Astrocyte (in vitro differentiated cells and primary cell): ENCODE measurements around the gene ESAM. TPM values are rescaled to one million over a fixed set of nuclear protein-coding genes. Genes with fewer than 3 reads are reported as not detected.
A peak's percentile ranks its signal among the peaks of the same experiment; 100 is the strongest.

Experiments
- DNase-seq: peaks from one replicate; pipeline ENCODE4 v3.0.0-alpha.2; 2010; ENCODE audit warnings: low read depth
- FAIRE-seq: peaks from 2 replicates; lab custom pipeline; 2011; peaks lifted over from hg19 to GRCh38; lab: Jason Lieb, UNC
- H2AFZ ChIP-seq: 2 replicates; pipeline ENCODE4 v1.6.0; 2012; ENCODE audit warnings: low read depth, low read length, inconsistent platforms
- H3K27ac ChIP-seq: 2 replicates; pipeline ENCODE4 v1.5.1; 2011; ENCODE audit warnings: low read depth, low read length, inconsistent platforms
- H3K27me3 ChIP-seq: 2 replicates; pipeline ENCODE4 v1.6.0; 2011; ENCODE audit warnings: low read length, inconsistent platforms; ENCODE audit not compliant: insufficient read depth
- H3K36me3 ChIP-seq: 2 replicates; pipeline ENCODE4 v1.5.1; 2011; ENCODE audit warnings: low read length, inconsistent platforms; ENCODE audit not compliant: insufficient read depth
- H3K4me1 ChIP-seq: 2 replicates; pipeline ENCODE4 v1.5.1; 2011; ENCODE audit warnings: low read length, inconsistent platforms; ENCODE audit not compliant: insufficient read depth
- H3K4me2 ChIP-seq: 2 replicates; pipeline ENCODE4 v1.6.0; 2012; ENCODE audit warnings: low read length, inconsistent platforms
- H3K4me3 ChIP-seq: 2 replicates; pipeline ENCODE4 v1.5.1; 2011; ENCODE audit warnings: low read depth, mild to moderate bottlenecking, low read length, inconsistent platforms; ENCODE audit not compliant: insufficient read depth
- H3K79me2 ChIP-seq: 2 replicates; pipeline ENCODE4 v1.6.0; 2012; ENCODE audit warnings: mild to moderate bottlenecking, low read length, inconsistent platforms; ENCODE audit not compliant: insufficient read depth
- H3K9ac ChIP-seq: 2 replicates; pipeline ENCODE4 v1.6.0; 2012; ENCODE audit warnings: mild to moderate bottlenecking, low read length, inconsistent platforms
- H3K9me3 ChIP-seq: 2 replicates; pipeline ENCODE4 v1.5.1; 2012; ENCODE audit warnings: low read depth, mild to moderate bottlenecking, low read length, inconsistent platforms; ENCODE audit not compliant: insufficient read depth
- H4K20me1 ChIP-seq: 2 replicates; pipeline ENCODE4 v1.6.0; 2012; ENCODE audit warnings: low read length, inconsistent platforms; ENCODE audit not compliant: insufficient read depth
- H3K27ac Mint-ChIP-seq: one replicate; pipeline ENCODE4 v1.8.0; 2021; ENCODE audit warnings: mild to moderate bottlenecking, mixed read lengths; ENCODE audit not compliant: unreplicated experiment
- H3K27me3 Mint-ChIP-seq: one replicate; pipeline ENCODE4 v1.8.0; 2021; ENCODE audit warnings: low read depth, mixed read lengths; ENCODE audit not compliant: unreplicated experiment
- H3K36me3 Mint-ChIP-seq: one replicate; pipeline ENCODE4 v1.8.0; 2021; ENCODE audit warnings: low read depth, mixed read lengths; ENCODE audit not compliant: unreplicated experiment
- H3K4me1 Mint-ChIP-seq: one replicate; pipeline ENCODE4 v1.8.0; 2021; ENCODE audit warnings: low read depth, mixed read lengths; ENCODE audit not compliant: unreplicated experiment
- H3K4me3 Mint-ChIP-seq: one replicate; pipeline ENCODE4 v1.8.0; 2021; ENCODE audit warnings: mild to moderate bottlenecking, moderate library complexity, mixed read lengths; ENCODE audit not compliant: unreplicated experiment
- H3K9me3 Mint-ChIP-seq: one replicate; pipeline ENCODE4 v1.8.0; 2021; ENCODE audit warnings: mild to moderate bottlenecking, mixed read lengths; ENCODE audit not compliant: unreplicated experiment
- CTCF ChIP-seq: IDR thresholded peaks from 2 replicates; pipeline ENCODE4 v1.5.1; 2011; ENCODE audit warnings: low read depth, mild to moderate bottlenecking, inconsistent platforms, low read length, moderate library complexity; ENCODE audit not compliant: insufficient read depth
- EZH2 ChIP-seq: IDR thresholded peaks from 2 replicates; pipeline ENCODE4 v1.6.1; 2012; ENCODE audit warnings: mild to moderate bottlenecking, low read length, inconsistent platforms; ENCODE audit not compliant: insufficient read depth
- total RNA-seq: library from RNA; stranded (reverse); gene quantifications from 2 replicates; pipeline ENCODE4 v1.2.1, GENCODE V29; 2021

Gene ESAM
- total RNA-seq, 1 donor from 2014 or later = 22.0 TPM

DNA sequence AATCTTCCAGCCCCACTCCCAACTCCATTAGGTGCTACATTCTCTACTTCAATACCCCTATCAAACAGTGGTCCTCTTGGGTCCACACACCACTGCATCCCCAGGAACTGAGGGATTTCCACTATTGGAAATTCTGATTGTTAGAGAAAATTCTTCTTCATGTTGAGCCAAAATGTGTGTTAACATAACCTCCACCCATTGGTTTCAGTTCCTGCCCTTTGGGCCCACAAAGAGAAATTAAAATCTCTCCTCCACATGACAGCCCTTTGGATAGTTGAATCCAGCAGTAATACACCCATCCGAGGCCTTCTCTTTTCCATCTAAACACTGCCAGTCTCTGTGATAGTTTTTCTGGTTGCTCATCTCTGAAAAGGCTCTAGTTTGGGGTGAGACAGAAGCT is 12.2 kb downstream of the ESAM start:
- TF ChIP-seq CTCF (no peak), EZH2 (no peak)
- Histone ChIP-seq H3K79me2 (no peaks in the 10 kb centered on the region), H3K4me3 (no peak overlapping the region), H3K4me1 (peaks cover 42% of the 10 kb centered on the region), H3K36me3 (no peaks in the 10 kb centered on the region), H4K20me1 (no peaks in the 10 kb centered on the region), H3K27me3 (peaks cover 7% of the 10 kb centered on the region), H2AFZ (no peak overlapping the region), H3K9ac (no peak overlapping the region), H3K9me3 (no peaks in the 10 kb centered on the region), H3K27ac (no peak overlapping the region), H3K4me2 (no peak overlapping the region)
- FAIRE-seq (no peak), DNase-seq (no peak)
- peaks cover 21% of the 10 kb centered on the region for H3K4me1 Mint-ChIP-seq
- no peaks in the 10 kb centered on the region for H3K9me3 Mint-ChIP-seq
- H3K27ac Mint-ChIP-seq = no peak overlapping the region
- H3K36me3 Mint-ChIP-seq = no peaks in the 10 kb centered on the region
- H3K27me3 Mint-ChIP-seq = peaks cover 58% of the 10 kb centered on the region
- no peak overlapping the region for H3K4me3 Mint-ChIP-seq

GRCh38 chr11:124748481-124749343 is 13.4 kb downstream of the ESAM start:
- Histone ChIP-seq H2AFZ (no peak overlapping the region), H3K36me3 (no peaks in the 10 kb centered on the region), H3K79me2 (no peaks in the 10 kb centered on the region), H3K4me3 (peak overlapping the region; percentile 11), H3K9ac (no peak overlapping the region), H3K27me3 (peaks cover 10% of the 10 kb centered on the region), H3K4me2 (peak overlapping the region; percentile 58), H3K9me3 (no peaks in the 10 kb centered on the region), H3K4me1 (peaks cover 33% of the 10 kb centered on the region), H3K27ac (no peak overlapping the region), H4K20me1 (no peaks in the 10 kb centered on the region)
- H3K36me3 Mint-ChIP-seq = peaks cover under 1% of the 10 kb centered on the region
- H3K4me1 Mint-ChIP-seq = peaks cover 14% of the 10 kb centered on the region
- no peaks in the 10 kb centered on the region for H3K9me3 Mint-ChIP-seq
- DNase-seq (no peak), FAIRE-seq (no peak)
- peaks cover 68% of the 10 kb centered on the region for H3K27me3 Mint-ChIP-seq
- TF ChIP-seq CTCF (no peak), EZH2 (no peak)
- peak overlapping the region; percentile 26 for H3K27ac Mint-ChIP-seq
- H3K4me3 Mint-ChIP-seq = no peak overlapping the region

GRCh38 chr11:124748100-124748418 is 14.0 kb downstream of the ESAM start:
- no peak overlapping the region for H3K27ac Mint-ChIP-seq
- H3K4me1 ChIP-seq = peaks cover 33% of the 10 kb centered on the region
- no peak for FAIRE-seq

More at GRCh38 chr11:124748100-124748418, 14.0 kb downstream of the ESAM start:
- H3K27me3 Mint-ChIP-seq = peaks cover 70% of the 10 kb centered on the region
- peak overlapping the region; percentile 58 for H3K4me2 ChIP-seq
- peaks cover 3% of the 10 kb centered on the region for H3K9me3 Mint-ChIP-seq
- TF ChIP-seq CTCF (no peak), EZH2 (no peak)
- H3K9me3 ChIP-seq = no peaks in the 10 kb centered on the region
- no peaks in the 10 kb centered on the region for H4K20me1 ChIP-seq
- no peaks in the 10 kb centered on the region for H3K36me3 ChIP-seq
- no peaks in the 10 kb centered on the region for H3K79me2 ChIP-seq
- H3K4me1 Mint-ChIP-seq = peaks cover 14% of the 10 kb centered on the region
- peaks cover 4% of the 10 kb centered on the region for H3K36me3 Mint-ChIP-seq
- H3K27me3 ChIP-seq = peaks cover 10% of the 10 kb centered on the region
- DNase-seq = no peak
- no peak overlapping the region for H3K9ac ChIP-seq
- no peak overlapping the region for H3K4me3 Mint-ChIP-seq
- H2AFZ ChIP-seq = no peak overlapping the region
- no peak overlapping the region for H3K27ac ChIP-seq
- H3K4me3 ChIP-seq = no peak overlapping the region
